ENCODE measurements around the gene PASK.
"Not testable (repeated sequence)": the region's sequence is repeated elsewhere in the genome, so short reads cannot be mapped to it uniquely, and the experiment has no call there.

Gene PASK

GRCh38 chr2:241148891-241149674 lies at the start of gene PASK:
Gene PASK, minus strand, starts transcription at chr2:241149472. Its CDS starts 6,440 bp downstream, at chr2:241143032.
- peak; percentile 70 for DNase-seq

GRCh38 chr2:241198381-241199279 lies 49.4 kb upstream of the PASK start:
- no peak for DNase-seq

- DNase-seq, result no peak
Observed at GRCh38 chr2:241197947-241198346, 48.7 kb upstream of the PASK start.

- not testable (repeated sequence) for DNase-seq
Observed at GRCh38 chr2:241197246-241197645, 48.0 kb upstream of the PASK start.

- no peak for DNase-seq
Observed at GRCh38 chr2:241195506-241196130, 46.3 kb upstream of the PASK start.

GRCh38 chr2:241194811-241195210 lies 45.5 kb upstream of the PASK start:
- DNase-seq, result no peak

GRCh38 chr2:241193271-241193670 lies 44.0 kb upstream of the PASK start:
- DNase-seq, result no peak

- DNase-seq, result no peak
Observed at GRCh38 chr2:241191081-241191480, 41.8 kb upstream of the PASK start.

- DNase-seq, result no peak
Observed at GRCh38 chr2:241190291-241190981, 41.2 kb upstream of the PASK start.

GRCh38 chr2:241189856-241190201 lies 40.6 kb upstream of the PASK start:
- DNase-seq, result no peak

- DNase-seq, result no peak
Observed at GRCh38 chr2:241189093-241189855, 40.0 kb upstream of the PASK start.

- no peak for DNase-seq
Observed at GRCh38 chr2:241188361-241189092, 39.3 kb upstream of the PASK start, which contains the start of gene ANO7. Gene ANO7, plus strand, starts transcription at chr2:241188677. Its CDS starts 1,387 bp downstream, at chr2:241190064.

- no peak for DNase-seq
Observed at GRCh38 chr2:241187918-241188234, 38.6 kb upstream of the PASK start.

GRCh38 chr2:241187101-241187917 lies 38.0 kb upstream of the PASK start:
- no peak for DNase-seq

GRCh38 chr2:241185961-241186360 lies 36.7 kb upstream of the PASK start:
- DNase-seq, result no peak

- DNase-seq, result no peak
Observed at GRCh38 chr2:241184901-241185300, 35.6 kb upstream of the PASK start.

GRCh38 chr2:241183221-241183620 lies 33.9 kb upstream of the PASK start:
- no peak for DNase-seq

GRCh38 chr2:241182531-241183133 lies 33.4 kb upstream of the PASK start:
- no peak for DNase-seq

GRCh38 chr2:241182126-241182525 lies 32.9 kb upstream of the PASK start:
- no peak for DNase-seq

GRCh38 chr2:241180495-241180894 lies 31.2 kb upstream of the PASK start:
- no peak for DNase-seq

All from GOT3 (cell line).